ENCODE measurements around the gene SIK2.
"Not testable (repeated sequence)": the region's sequence is repeated elsewhere in the genome, so short reads cannot be mapped to it uniquely, and the experiment has no call there.

The SIK2 gene

DNA sequence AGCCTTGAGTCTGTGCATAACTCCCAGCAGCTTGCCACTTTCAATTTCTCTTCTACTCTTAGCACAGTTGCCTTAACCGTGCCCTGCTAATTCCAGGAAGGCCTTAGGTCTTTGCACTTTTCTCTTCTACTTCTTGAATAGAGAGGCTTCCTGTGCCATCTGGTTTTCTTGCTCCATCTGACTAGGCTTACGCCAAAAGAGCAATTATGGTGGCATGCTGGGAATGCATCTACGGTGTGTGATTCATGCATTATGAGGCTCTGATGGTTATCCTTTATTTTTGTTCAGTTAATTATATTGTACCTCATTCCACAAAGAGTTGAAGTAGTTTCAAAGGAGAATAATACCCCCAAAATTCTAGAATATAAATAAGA lies 29.4 kb downstream of the SIK2 start:
- H3K27me3 Mint-ChIP-seq: no peaks in the 10 kb centered on the region
- H3K4me1 Mint-ChIP-seq: peaks cover 29% of the 10 kb centered on the region
- no peak for DNase-seq
- H3K27ac Mint-ChIP-seq: no peak overlapping the region
- H3K4me3 Mint-ChIP-seq: no peak overlapping the region
- no peak for ATAC-seq
- H3K9me3 Mint-ChIP-seq: no peaks in the 10 kb centered on the region

DNA sequence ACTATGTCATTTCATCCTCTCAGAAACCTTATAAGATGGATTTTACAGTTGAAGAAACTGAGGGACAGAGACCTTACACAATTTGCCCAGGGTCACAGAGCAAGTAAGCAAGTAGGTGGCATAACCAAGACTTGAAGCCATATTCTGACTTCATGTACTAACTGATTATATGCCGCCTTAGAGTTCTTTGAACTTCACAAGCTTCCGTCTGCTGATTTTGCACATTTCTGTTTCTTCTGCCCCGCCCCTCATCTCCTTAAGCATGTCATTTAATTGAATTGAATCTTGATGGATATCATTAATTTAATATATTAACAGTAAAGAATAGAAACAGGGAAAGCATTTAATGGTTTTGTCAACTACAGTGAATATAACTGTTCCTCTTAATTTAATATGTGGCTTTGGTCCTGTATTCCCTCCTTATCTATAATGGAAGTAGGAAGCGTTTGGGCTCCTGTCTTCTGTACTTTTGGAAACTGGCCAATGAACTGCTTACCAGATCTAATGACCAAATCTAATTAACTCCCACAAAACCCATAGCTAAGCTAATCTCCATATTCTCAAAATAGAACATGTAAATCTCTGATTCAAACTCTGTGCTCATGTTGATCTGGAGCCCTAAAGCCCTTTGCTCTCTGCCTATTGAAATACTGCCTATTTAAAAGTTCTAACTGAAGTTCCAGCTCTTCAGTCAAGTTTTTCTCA lies 30.4 kb downstream of the SIK2 start:
- peaks cover 34% of the 10 kb centered on the region for H3K4me1 Mint-ChIP-seq
- H3K27me3 Mint-ChIP-seq: no peaks in the 10 kb centered on the region
- ATAC-seq: no peak
- no peak overlapping the region for H3K4me3 Mint-ChIP-seq
- H3K27ac Mint-ChIP-seq: no peak overlapping the region
- H3K9me3 Mint-ChIP-seq: no peaks in the 10 kb centered on the region
- DNase-seq: no peak

DNA sequence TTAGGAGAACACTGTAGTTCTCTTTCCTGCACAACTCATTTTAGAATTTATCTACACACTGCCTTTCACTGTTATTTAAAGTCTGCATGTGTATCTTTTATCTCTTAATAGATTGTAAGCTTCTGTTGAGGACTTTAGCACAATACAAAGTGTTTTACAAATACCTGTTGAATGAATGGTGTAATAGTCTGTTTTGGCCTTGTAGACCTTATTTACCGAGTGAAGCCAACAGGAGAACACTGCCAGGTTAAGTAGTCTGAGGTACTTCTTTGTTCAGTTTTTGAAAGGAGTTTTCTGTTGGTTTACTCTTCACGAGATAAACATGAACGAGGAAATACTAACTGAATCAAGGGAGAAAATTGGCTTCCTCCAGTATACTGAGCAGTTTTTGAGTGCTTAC lies 31.0 kb downstream of the SIK2 start:
- Mint-ChIP-seq H3K4me3 (no peak overlapping the region), H3K4me1 (peaks cover 40% of the 10 kb centered on the region), H3K27ac (no peak overlapping the region), H3K9me3 (no peaks in the 10 kb centered on the region), H3K27me3 (no peaks in the 10 kb centered on the region)
- ATAC-seq: no peak
- DNase-seq: no peak

DNA sequence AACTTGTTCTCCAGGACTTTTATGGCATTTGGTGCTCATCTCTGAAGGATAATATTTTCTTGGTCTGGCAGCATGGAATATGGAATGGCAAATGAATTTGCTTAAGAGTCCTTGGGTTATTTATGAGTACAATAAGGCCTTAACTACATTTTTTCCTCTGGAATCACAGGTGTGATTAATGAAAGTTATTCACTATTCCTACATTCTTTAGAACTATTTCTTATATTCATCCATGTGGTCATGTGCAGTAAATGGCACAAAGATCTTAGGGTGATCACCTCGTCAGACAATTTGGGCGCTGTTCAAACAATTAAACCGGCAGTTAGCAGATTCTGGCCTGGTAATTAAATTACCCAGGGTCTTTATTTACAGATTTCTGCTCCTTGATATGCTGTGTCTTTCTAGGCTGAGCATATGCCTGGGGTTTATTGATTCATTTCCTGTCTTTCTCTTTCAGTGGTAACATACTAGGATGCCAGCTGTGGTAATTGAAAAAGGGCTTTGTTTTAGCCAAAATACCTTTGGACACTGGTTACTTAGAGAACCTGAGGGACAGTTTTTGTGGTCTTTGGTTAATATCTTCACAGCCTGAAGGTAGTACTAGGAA lies 31.6 kb downstream of the SIK2 start:
- Mint-ChIP-seq H3K9me3 (no peaks in the 10 kb centered on the region), H3K4me1 (peaks cover 46% of the 10 kb centered on the region), H3K4me3 (peak overlapping the region in 1 of 2 donors; percentile 9), H3K27ac (no peak overlapping the region), H3K27me3 (no peaks in the 10 kb centered on the region)
- DNase-seq (no peak), ATAC-seq (peak; percentile 59)

GRCh38 chr11:111634981-111635705 lies 32.9 kb downstream of the SIK2 start:
- peak overlapping the region; percentile 27 to 30 for H3K4me3 Mint-ChIP-seq
- H3K4me1 Mint-ChIP-seq: peaks cover 47% of the 10 kb centered on the region
- H3K27ac Mint-ChIP-seq: peak overlapping the region; percentile 16 to 75
- H3K9me3 Mint-ChIP-seq: no peaks in the 10 kb centered on the region
- ATAC-seq: no peak
- H3K27me3 Mint-ChIP-seq: no peaks in the 10 kb centered on the region
- no peak for DNase-seq

DNA sequence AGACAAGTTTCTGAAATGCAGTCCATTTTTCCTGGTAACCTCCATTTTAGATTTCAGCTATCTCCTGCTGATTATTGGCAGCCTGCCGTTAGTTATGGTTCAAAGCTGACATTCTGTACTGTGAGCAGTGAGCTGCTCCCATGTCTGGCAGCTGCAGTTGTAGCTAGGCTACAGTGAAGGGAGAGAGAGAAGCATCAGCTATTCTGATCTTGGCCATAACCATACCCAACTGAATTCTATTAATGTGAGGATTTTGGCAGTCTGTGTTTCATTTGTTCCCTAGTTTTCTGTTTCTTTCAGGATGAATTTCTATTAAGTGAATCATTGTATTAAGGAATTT lies 33.4 kb downstream of the SIK2 start:
- H3K27me3 Mint-ChIP-seq: no peaks in the 10 kb centered on the region
- H3K4me1 Mint-ChIP-seq: peaks cover 47% of the 10 kb centered on the region
- no peak overlapping the region for H3K27ac Mint-ChIP-seq
- no peak for DNase-seq
- no peak overlapping the region for H3K4me3 Mint-ChIP-seq
- no peak for ATAC-seq
- no peaks in the 10 kb centered on the region for H3K9me3 Mint-ChIP-seq

GRCh38 chr11:111637885-111638284 lies 35.6 kb downstream of the SIK2 start:
- ATAC-seq: no peak
- no peak overlapping the region for H3K27ac Mint-ChIP-seq

DNA sequence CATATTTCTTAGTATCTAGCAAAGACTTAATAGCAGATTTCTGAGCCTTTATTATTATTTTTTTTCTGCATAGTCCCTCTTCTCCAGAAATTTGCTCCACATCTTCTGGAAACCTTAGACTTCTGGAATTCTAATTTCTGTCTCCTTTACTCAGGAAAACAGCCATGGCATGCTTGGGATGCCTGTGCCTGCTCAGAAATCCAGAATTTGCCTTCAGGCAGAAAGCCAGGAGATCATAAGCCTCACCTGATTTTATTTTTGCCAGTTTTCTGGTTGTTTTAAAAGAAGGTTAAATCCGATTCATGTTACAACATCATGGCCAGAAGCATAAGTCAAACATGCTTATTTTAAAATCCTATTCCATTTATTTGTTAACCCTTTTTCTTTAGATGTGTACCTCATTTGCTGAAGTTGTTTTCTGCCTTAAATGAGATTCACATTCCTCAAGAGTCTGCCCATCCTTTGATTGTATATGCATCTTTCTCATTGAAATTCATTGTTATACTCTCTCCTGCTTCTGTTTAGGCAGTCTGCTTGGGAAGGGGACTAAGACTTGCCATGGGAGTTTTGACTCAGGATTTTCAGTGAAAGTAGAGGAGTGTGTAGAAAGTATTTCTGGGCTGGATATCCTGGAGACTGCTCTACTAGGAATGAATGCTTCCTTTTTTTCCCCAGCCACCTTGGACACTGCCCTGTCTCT lies 37.1 kb downstream of the SIK2 start:
- Mint-ChIP-seq H3K4me3 (no peak overlapping the region), H3K4me1 (peaks cover 39% of the 10 kb centered on the region), H3K27ac (no peak overlapping the region), H3K9me3 (no peaks in the 10 kb centered on the region), H3K27me3 (no peaks in the 10 kb centered on the region)
- ATAC-seq (no peak), DNase-seq (no peak)

More at GRCh38 chr11:111637885-111638284, 35.6 kb downstream of the SIK2 start:
- peaks cover 47% of the 10 kb centered on the region for H3K4me1 Mint-ChIP-seq
- no peaks in the 10 kb centered on the region for H3K9me3 Mint-ChIP-seq
- H3K27me3 Mint-ChIP-seq: no peaks in the 10 kb centered on the region
- H3K4me3 Mint-ChIP-seq: no peak overlapping the region
- no peak for DNase-seq

DNA sequence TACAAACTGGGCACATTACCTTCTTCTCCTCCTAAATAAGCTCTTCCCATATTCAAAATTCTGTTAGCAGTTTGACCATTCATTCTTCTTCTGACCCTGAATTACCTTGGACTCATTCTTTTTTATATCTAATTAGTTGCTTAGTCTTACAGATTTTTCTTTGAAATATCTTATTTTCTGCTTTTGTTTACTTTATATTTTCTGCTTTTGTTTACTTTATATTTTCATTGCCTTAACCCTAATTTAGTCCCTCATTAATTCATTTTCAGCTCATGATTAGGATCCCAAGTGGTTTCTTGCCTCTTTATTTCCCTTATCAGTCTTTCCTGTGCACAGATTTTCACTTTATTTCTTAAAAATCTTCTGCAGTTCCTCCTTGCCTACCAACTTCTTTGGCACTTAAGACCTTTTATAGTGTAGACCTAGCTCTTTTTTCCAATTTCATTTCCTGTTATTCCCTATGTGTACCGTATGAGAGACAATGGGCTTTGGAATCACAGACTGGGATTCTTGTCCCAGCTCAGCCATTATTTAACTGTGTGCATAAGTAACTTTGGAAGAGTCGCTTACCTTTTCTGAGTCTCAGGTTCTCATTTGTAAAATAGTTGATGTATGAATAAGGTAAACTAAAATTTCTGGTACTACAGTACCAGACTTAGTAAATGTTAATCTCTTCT lies 39.2 kb downstream of the SIK2 start:
- Mint-ChIP-seq H3K27ac (no peak overlapping the region), H3K27me3 (no peaks in the 10 kb centered on the region), H3K4me3 (no peak overlapping the region), H3K4me1 (peaks cover 25% of the 10 kb centered on the region), H3K9me3 (no peaks in the 10 kb centered on the region)
- ATAC-seq (no peak), DNase-seq (no peak)

- DNase-seq (no peak), ATAC-seq (no peak)
- Mint-ChIP-seq H3K9me3 (no peaks in the 10 kb centered on the region), H3K27ac (no peak overlapping the region), H3K4me3 (no peak overlapping the region), H3K4me1 (peaks cover 20% of the 10 kb centered on the region), H3K27me3 (no peaks in the 10 kb centered on the region)
Measured at GRCh38 chr11:111642542-111642941, 40.3 kb downstream of the SIK2 start.

DNA sequence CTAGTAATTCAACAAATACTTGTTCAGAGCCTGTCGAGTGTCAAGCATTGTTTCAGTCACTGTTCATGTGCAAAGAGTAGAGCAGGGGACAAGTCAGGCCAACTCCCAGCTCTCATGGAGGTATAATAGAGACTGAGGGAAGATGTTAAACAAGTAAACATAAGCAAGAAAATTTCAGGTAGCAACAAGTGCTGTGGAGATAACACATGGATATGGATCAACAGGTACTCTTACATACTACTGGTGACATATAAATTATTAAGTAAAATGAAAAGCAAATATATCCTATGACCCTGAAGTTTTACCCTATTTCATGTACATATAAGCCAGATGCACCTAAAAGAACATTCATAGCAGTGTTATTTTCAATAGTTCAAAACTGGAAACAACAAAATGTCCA lies 42.7 kb downstream of the SIK2 start:
- Mint-ChIP-seq H3K27ac (no peak overlapping the region), H3K4me1 (peaks cover 6% of the 10 kb centered on the region), H3K27me3 (no peaks in the 10 kb centered on the region), H3K4me3 (no peak overlapping the region), H3K9me3 (no peaks in the 10 kb centered on the region)
- no peak for ATAC-seq
- DNase-seq: no peak

GRCh38 chr11:111645657-111646316 lies 43.5 kb downstream of the SIK2 start:
- ATAC-seq: no peak
- H3K9me3 Mint-ChIP-seq: no peaks in the 10 kb centered on the region
- H3K4me3 Mint-ChIP-seq: no peak overlapping the region
- peak overlapping the region in 1 of 2 donors; percentile 27 for H3K27ac Mint-ChIP-seq
- H3K27me3 Mint-ChIP-seq: no peaks in the 10 kb centered on the region
- H3K4me1 Mint-ChIP-seq: peaks cover 6% of the 10 kb centered on the region
- DNase-seq: no peak

DNA sequence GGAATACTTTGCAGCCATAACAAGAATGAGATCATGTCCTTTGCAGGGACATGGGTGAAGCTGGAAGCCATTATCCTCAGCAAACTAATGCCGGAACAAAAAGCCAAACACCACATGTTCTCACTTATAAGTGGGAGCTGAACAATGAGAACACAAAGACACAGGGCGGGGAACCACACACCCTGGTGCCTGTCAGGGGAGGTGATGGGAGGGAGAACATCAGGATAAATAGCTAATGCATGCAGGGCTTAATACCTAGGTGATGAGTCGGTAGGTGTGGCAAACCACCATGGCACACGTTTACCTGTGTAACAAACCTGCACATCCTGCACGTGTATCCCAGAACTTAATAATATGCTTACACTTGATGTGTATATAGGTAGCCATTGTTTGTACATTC lies 49.1 kb downstream of the SIK2 start:
- not testable (repeated sequence) for H3K27me3 Mint-ChIP-seq, ATAC-seq, H3K4me3 Mint-ChIP-seq, H3K4me1 Mint-ChIP-seq, H3K9me3 Mint-ChIP-seq, DNase-seq, H3K27ac Mint-ChIP-seq

DNA sequence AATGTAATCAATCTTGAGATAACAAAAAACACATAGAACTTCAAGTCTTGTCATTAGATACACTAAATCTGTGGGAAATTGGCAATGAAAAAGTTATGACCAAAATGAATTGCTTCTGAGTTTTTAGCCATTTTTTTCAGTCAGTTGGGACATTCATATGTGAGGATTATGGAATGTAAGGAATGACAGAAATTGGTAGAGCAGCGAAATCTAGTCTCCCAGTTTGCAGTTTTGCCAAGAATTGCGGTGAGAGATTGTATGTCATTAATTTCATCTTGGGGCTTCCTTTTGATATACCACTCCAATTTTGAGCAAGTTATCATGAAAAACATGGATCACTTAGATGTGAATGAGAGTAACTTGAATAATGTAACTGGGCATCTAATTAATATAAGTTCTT lies 49.9 kb downstream of the SIK2 start:
- no peaks in the 10 kb centered on the region for H3K27me3 Mint-ChIP-seq
- H3K4me1 Mint-ChIP-seq: no peaks in the 10 kb centered on the region
- no peak for ATAC-seq
- H3K27ac Mint-ChIP-seq: no peak overlapping the region
- no peak overlapping the region for H3K4me3 Mint-ChIP-seq
- H3K9me3 Mint-ChIP-seq: no peaks in the 10 kb centered on the region
- DNase-seq: no peak

GRCh38 chr11:111654601-111655000 lies 52.4 kb downstream of the SIK2 start:
- H3K4me3 Mint-ChIP-seq: no peak overlapping the region
- H3K27ac Mint-ChIP-seq: no peak overlapping the region
- H3K9me3 Mint-ChIP-seq: no peaks in the 10 kb centered on the region
- H3K4me1 Mint-ChIP-seq: no peaks in the 10 kb centered on the region
- ATAC-seq (no peak), DNase-seq (no peak)
- no peaks in the 10 kb centered on the region for H3K27me3 Mint-ChIP-seq
